HL-60 (cell line): Measurements from ENCODE around the gene SMIM3.

Experiments
- CTCF ChIP-seq: IDR thresholded peaks from one replicate; pipeline ENCODE4 v1.5.1; 2011; ENCODE audit warnings: low read length, control low read depth, inconsistent platforms; ENCODE audit not compliant: insufficient read depth
- GABPA ChIP-seq: IDR thresholded peaks from 2 replicates; pipeline ENCODE4 v1.6.1; 2012; ENCODE audit warnings: low read depth
- POLR2AphosphoS5 ChIP-seq: IDR thresholded peaks from 2 replicates; pipeline ENCODE4 v1.6.1; 2012; ENCODE audit warnings: low read depth
- REST ChIP-seq: IDR thresholded peaks from 2 replicates; pipeline ENCODE4 v1.6.1; 2012; ENCODE audit warnings: low read depth; ENCODE audit not compliant: insufficient replicate concordance
- SPI1 ChIP-seq: IDR thresholded peaks from 2 replicates; pipeline ENCODE4 v1.6.1; 2012; ENCODE audit warnings: low read depth, mild to moderate bottlenecking, borderline replicate concordance

- TF ChIP-seq CTCF (no peak), POLR2AphosphoS5 (no peak), SPI1 (peak; percentile 46; the same call in 1 of the 2 replicates), GABPA (no peak), REST (no peak)
Measured at GRCh38 chr5:150758203-150758530, 20.4 kb upstream of the SMIM3 start.
